Measurements from ENCODE around the gene EMCN. TPM values are rescaled to one million over a fixed set of nuclear protein-coding genes. Genes with fewer than 3 reads are reported as not detected.
"Not testable (repeated sequence)": the region's sequence is repeated elsewhere in the genome, so short reads cannot be mapped to it uniquely, and the experiment has no call there.

Gene EMCN
- total RNA-seq, 2 experiments from 2014 or later: not detected

DNA sequence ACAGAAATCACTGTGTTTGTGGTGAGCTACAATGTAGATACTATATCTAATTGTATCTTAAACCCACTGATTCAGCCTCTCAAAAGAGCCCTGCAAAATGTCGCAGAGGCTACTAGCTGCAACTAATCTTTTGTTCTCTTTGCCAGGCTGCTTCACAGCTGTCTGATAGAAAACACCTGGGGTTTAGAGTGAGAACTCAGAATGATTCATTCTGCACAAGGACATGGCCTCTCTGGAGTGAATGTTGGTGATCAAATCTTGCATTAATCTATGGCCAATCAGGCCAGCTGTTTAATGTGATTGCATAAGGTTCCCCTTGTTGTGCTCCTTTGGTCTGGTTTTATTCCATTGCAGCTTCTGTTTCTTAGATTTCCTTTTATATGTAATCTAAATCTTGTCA, 100.3 kb downstream of the EMCN start:
- intact Hi-C loops (cut with micrococcal nuclease): no loop called here
- CTCF ChIA-PET: no interaction called here
- no peaks in the 10 kb centered on the region for H3K9me3 Mint-ChIP-seq
- H3K27ac Mint-ChIP-seq: no peak overlapping the region
- no peak overlapping the region for H3K4me3 Mint-ChIP-seq
- H3K4me1 Mint-ChIP-seq (ENCODE audit: low read depth): no peaks in the 10 kb centered on the region
- DNase-seq: no peak
- no peak for ATAC-seq
- TF ChIP-seq, protein P1, sequence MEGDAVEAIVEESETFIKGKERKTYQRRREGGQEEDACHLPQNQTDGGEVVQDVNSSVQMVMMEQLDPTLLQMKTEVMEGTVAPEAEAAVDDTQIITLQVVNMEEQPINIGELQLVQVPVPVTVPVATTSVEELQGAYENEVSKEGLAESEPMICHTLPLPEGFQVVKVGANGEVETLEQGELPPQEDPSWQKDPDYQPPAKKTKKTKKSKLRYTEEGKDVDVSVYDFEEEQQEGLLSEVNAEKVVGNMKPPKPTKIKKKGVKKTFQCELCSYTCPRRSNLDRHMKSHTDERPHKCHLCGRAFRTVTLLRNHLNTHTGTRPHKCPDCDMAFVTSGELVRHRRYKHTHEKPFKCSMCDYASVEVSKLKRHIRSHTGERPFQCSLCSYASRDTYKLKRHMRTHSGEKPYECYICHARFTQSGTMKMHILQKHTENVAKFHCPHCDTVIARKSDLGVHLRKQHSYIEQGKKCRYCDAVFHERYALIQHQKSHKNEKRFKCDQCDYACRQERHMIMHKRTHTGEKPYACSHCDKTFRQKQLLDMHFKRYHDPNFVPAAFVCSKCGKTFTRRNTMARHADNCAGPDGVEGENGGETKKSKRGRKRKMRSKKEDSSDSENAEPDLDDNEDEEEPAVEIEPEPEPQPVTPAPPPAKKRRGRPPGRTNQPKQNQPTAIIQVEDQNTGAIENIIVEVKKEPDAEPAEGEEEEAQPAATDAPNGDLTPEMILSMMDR (IDR thresholded peaks at IDR 0.05): no peak
- H3K36me3 Mint-ChIP-seq (ENCODE audit: low read depth): no peaks in the 10 kb centered on the region
- H3K27me3 Mint-ChIP-seq: no peaks in the 10 kb centered on the region
- POLR2A ChIA-PET: no interaction called here

DNA sequence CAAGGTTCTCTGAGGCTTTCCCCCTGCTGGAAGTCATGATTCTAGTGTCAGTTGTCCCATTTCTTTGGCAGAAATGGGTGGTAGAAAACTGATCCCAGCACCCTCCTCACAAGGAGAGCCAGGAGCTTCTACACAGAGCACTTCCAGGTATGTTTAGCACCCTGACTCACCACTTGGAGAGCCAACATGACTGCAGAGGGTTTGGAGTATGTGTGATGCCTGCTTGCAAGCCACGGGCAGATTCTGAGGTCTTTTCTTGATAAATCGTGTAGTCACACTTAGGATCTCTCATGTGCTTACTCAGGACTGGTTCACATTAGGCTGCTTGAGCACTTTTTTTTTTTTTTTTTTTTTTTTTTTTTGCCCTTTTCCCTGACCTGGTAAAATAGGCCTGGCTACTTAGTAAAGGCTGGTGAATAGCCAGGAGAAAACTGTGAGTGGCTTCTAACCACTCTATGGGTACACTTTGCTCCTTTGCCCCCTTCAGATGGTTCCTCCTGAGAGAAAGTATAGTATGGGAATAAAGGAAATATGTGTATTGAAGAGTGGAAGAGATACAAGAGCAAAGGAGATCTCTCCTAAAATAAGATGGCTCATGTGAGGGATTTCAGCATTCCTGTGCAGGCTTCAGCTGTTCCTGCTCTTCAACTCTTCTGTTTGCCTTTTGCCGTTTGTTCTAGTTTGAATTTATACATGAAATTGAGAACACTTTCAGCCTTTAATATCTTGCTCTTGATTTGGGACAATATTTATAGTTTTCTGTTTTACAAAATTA, 103.6 kb downstream of the EMCN start:
- Mint-ChIP-seq H3K36me3 (ENCODE audit: low read depth) (no peaks in the 10 kb centered on the region), H3K27ac (no peak overlapping the region), H3K27me3 (peaks cover 1% of the 10 kb centered on the region), H3K9me3 (no peaks in the 10 kb centered on the region), H3K4me3 (no peak overlapping the region), H3K4me1 (ENCODE audit: low read depth) (no peaks in the 10 kb centered on the region)
- DNase-seq: no peak
- POLR2A ChIA-PET: interaction anchor here (0.5 kb wide), 1 partner anchor 1184 kb away, joined by 3 read pairs; no protein-coding TSS in a partner anchor
- intact Hi-C loops (cut with micrococcal nuclease): no loop called here
- no peak for ATAC-seq
- CTCF ChIA-PET: no interaction called here
- TF ChIP-seq, protein P1 (IDR thresholded peaks at IDR 0.05): no peak

DNA sequence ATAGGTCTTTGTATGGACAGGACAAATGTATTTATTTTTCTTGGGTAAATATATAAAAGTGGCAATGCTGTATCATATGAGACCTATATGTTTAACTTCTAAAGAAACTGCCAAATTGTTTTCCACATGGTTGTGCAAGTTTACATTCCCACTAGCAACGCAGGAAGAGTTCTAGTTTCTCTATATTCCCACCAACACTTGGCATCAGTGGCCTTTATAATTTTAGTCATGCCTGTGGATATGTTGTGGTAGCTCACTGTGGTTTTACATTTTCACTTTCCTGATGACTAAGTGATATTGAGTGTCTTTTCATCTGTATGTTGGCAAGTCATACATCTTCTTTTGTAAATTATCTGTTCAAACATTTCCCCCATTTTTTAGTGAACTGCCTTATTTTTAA, 126.0 kb downstream of the EMCN start:
- intact Hi-C loops (cut with micrococcal nuclease): no loop called here
- peaks cover 5% of the 10 kb centered on the region for H3K4me1 Mint-ChIP-seq (ENCODE audit: low read depth)
- DNase-seq (no peak), ATAC-seq (no peak)
- H3K4me3 Mint-ChIP-seq: no peak overlapping the region
- H3K9me3 Mint-ChIP-seq: no peaks in the 10 kb centered on the region
- CTCF ChIA-PET: no interaction called here
- TF ChIP-seq, protein P1 (IDR thresholded peaks at IDR 0.05): no peak
- H3K27ac Mint-ChIP-seq: no peak overlapping the region
- peaks cover 2% of the 10 kb centered on the region for H3K27me3 Mint-ChIP-seq
- POLR2A ChIA-PET: no interaction called here
- no peaks in the 10 kb centered on the region for H3K36me3 Mint-ChIP-seq (ENCODE audit: low read depth)

DNA sequence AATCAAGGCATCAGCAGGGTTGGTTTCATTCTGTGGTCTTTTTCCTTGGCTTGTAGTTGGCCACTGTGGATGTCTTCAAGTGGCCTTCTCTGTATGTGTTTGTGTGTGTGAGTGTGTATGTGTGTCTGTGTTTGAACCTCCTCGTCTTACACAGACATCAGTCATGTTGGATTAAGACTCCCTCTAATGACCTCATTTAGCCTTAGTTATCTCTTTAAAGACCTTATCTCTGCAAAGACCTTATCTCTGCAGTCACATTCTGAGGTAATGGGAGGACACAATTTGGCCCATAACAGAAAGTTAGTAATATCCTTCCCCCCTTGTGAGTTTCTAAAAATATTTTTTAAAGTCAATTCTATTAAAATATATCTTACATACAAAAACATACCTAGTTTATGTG, 126.7 kb downstream of the EMCN start:
- TF ChIP-seq, protein P1 (IDR thresholded peaks at IDR 0.05): no peak
- CTCF ChIA-PET: interaction anchor here (1.1 kb wide), 1 partner anchor 295 kb away, joined by 3 read pairs; no protein-coding TSS in a partner anchor
- Mint-ChIP-seq H3K4me1 (ENCODE audit: low read depth) (peaks cover 5% of the 10 kb centered on the region), H3K9me3 (no peaks in the 10 kb centered on the region), H3K27ac (no peak overlapping the region), H3K36me3 (ENCODE audit: low read depth) (no peaks in the 10 kb centered on the region), H3K4me3 (no peak overlapping the region), H3K27me3 (peaks cover 2% of the 10 kb centered on the region)
- DNase-seq (no peak), ATAC-seq (no peak)
- intact Hi-C loops (cut with micrococcal nuclease): no loop called here
- POLR2A ChIA-PET: no interaction called here

DNA sequence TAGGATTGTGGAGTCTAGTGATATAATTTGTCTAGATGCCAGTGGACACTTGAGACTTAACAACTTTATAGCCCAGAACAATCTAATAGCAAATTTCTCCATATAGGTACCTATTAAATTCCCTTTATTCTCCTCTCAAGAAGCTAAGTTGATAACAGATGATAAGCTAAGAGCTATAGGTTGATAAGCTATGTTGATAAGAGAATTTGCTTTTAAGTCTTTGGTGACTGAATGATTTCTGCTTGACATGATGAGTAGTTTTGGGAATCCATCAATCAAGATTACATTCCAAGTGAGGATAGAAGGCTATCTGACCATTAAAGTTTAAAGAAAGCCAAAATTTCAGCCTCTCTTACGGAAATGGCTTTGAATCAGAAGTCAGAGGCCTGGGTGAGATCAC, 131.6 kb downstream of the EMCN start:
- no peak overlapping the region for H3K27ac Mint-ChIP-seq

DNA sequence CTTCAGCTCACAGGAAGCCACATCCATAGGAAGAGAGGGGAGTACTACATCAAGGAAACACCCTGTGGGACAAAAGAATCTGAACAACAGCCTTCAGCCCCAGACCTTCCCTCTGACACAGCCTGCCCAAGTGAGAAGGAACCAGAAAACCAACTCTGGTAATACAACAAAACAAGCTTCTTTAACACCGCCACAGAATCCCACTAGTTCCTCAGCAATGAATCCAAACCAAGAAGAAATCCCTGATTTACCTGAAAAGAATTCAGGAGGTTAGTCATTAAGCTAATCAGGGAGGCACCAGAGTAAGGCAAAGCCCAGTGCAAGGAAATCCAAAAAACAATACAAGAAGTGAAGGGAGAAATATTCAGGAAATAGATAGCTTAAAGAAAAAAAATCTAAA, 137.4 kb downstream of the EMCN start:
- H3K4me3 Mint-ChIP-seq; DNase-seq; H3K4me1 Mint-ChIP-seq (ENCODE audit: low read depth); H3K27me3 Mint-ChIP-seq; H3K27ac Mint-ChIP-seq; H3K9me3 Mint-ChIP-seq; H3K36me3 Mint-ChIP-seq (ENCODE audit: low read depth); ATAC-seq; POLR2A ChIA-PET; intact Hi-C loops (cut with micrococcal nuclease): not testable (repeated sequence)
- CTCF ChIA-PET: interaction anchor here (1.1 kb wide), 1 partner anchor 8 kb away, joined by 3 read pairs; no protein-coding TSS in a partner anchor

More for the DNA sequence above, 131.6 kb downstream of the EMCN start:
- H3K27me3 Mint-ChIP-seq: peaks cover 2% of the 10 kb centered on the region
- H3K4me3 Mint-ChIP-seq: no peak overlapping the region
- no peaks in the 10 kb centered on the region for H3K36me3 Mint-ChIP-seq (ENCODE audit: low read depth)
- H3K4me1 Mint-ChIP-seq (ENCODE audit: low read depth): no peaks in the 10 kb centered on the region
- DNase-seq (no peak), ATAC-seq (no peak)
- POLR2A ChIA-PET: interaction anchor here (0.7 kb wide), 1 partner anchor 14 kb away, joined by 3 read pairs; no protein-coding TSS in a partner anchor
- intact Hi-C loops (cut with micrococcal nuclease): no loop called here
- CTCF ChIA-PET: interaction anchor here (1.6 kb wide), 1 partner anchor 14 kb away, joined by 6 read pairs; no protein-coding TSS in a partner anchor
- TF ChIP-seq, protein P1 (IDR thresholded peaks at IDR 0.05): no peak
- H3K9me3 Mint-ChIP-seq: no peaks in the 10 kb centered on the region
